ENCODE results near the gene C1orf122.
"Not testable (repeated sequence)": the region's sequence is repeated elsewhere in the genome, so short reads cannot be mapped to it uniquely, and the experiment has no call there.

C1orf122 gene

DNA sequence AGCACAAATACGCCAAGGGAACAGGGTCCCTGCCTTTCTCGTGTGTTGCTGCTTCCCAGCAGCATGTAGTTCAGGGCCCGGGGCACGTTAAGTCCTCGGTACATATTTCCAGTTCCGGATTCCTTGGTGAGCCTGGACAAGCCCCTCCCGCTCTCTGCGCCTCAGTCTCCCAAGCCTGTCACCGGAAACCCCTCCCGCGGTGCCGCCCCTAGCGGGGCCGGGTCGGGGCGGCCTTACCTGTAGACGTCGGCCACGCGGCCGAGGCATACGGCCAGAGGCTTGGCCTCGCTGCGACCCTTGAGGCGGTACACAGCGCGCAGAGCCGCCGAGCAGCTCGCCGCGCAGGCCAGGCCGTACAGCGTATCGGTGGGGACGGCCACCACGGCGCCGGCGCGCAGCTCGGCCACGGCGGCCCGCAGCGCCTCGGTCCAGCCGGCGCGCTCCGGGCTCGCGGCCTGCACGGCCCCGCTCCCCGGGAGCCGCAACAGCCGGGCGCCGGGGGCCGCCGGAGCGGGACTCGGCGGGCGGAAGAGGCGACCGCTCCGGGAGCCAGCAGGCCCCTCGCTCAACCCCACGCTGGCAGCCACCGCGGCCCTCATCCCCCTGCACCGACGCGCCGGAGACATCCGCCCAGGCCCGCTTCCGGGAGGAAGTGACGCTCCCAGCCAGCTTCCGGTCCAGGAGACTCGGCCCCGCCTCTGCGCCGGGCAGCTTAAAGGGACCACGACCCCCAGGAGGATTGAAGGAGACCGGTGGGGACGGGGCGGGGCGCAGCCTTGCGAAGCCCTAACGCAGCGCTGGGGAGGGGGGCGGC lies at the start of gene C1orf122, which contains the start of gene YRDC:
Gene C1orf122, plus strand, starts transcription at position 236 of the 814 bp plus-strand sequence. CDS start 615 bp downstream, outside the sequence.
Gene YRDC, minus strand, starts transcription at position 654 of the 814 bp plus-strand sequence. Its CDS starts 28 bp downstream, at position 626.
- DNase-seq: peak; percentile 96

DNA sequence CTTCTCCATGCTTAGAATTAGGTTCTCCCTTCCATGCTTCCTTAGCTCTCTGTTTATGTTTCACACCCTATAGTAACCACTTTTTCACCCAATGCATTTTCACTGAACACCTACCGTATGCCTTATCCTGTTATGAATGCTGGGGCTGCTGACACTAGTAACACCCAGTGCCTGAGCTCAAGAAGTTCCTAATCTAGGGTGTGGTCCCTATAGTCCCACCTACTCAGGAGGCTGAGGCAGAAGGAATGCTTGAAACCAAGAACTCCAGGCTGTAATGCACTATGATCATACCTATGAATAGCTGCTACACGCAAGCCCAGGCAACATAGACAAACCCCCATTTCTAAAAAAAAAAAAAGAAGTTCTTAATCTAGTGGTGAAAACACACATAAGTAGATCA lies 48.1 kb upstream of the C1orf122 start:
- DNase-seq: no peak

DNA sequence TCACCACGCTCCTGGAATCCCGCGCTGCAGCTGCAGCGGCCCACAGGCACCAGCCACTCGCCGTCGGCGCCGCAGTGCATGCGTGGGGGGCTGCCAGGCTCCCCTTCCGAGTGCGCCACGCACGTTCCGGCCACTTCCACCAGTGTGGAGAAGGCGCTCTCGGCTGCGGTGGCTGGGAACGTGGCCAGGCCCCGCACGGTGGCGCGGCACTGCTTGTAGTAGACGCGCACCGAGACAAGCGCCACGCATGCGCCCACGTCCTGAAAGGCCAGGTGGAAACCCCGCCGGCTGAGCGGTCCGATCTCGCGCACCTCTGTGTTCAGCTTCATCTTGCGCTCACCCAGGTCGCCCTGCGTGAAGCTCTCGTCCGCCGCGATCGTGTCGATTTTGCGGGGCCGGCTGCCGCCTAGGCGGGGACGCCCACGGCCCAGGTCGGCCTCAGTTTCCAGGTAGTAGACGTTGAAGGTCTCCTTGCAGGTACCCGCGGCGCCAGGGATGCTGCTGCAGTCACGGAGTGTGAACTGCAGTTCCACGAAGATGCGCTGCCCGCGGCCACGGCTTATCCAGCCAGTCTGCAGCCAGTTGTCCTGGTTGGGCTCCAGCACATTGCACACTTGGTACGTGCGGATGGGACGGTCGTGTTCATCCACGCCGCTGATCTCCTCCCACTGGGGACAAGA lies 46.0 kb upstream of the C1orf122 start:
- DNase-seq: no peak

DNA sequence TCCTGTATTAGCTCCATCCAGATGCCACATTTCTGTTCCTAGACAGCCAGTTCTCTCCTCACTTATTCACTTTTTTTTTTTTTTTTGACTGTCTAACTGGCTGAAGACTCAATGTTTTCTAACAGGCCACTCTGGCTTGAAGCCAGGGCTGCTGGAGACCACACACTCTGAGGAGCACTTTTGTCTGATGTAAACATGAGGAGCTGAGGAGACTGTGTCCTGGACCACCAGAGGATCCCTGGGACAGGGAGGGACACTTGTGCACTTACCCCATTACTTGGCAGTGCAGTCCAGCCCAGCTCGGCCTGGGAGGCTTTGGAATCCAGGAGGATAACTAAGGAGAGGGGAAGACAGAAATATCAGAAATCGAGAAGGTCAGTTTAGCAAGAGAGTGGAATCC lies 45.1 kb upstream of the C1orf122 start:
- no peak for DNase-seq

DNA sequence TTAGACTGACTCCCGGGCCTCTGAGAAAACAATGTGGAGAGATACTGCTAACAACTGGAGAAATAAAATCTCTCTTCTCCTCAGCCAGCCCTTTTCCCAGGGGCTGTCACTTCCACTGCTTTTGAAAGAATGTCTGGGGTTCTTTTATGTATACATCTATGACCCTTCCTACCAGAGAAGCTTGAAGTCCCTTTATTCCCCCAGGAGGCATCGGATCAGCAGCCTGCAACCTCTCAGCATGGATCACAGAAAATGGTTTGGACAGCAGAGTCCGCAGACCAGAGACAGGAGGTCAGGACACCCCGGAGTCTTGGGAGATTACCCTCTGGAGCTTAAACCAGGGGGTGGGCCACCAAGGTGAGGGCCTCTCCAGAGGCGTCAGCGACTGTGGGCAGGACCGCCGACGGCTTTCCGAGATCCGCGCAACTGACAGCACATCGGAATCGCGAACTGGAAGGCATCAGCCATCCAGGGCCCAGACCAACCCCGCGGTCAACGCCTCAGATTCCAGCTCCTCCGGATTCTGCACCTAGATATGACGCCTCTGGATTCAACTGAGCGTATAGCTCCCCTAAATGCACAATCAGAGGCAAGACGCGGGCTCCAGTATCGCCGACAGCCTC lies 43.7 kb upstream of the C1orf122 start:
- DNase-seq: no peak

DNA sequence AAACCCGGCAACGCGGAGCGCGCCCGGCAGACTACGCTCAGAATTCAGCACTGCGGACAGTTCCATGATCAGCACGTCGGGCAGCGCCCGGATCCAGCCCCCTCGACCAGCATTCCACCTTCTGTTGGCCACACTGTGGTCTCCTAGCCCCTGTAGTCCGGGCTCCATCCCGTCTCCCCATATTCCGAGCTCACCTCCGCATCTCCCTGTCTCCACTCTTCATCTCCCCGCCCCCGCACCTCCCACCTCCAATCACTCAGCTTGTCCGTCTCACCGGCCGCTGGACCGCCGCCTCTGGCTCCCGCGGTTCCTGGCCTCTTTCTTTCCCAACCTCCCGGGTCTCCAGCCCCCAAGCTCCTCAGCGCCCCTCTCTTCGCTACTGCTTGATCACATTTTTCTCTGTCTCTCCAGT lies 43.2 kb upstream of the C1orf122 start:
- no peak for DNase-seq

DNA sequence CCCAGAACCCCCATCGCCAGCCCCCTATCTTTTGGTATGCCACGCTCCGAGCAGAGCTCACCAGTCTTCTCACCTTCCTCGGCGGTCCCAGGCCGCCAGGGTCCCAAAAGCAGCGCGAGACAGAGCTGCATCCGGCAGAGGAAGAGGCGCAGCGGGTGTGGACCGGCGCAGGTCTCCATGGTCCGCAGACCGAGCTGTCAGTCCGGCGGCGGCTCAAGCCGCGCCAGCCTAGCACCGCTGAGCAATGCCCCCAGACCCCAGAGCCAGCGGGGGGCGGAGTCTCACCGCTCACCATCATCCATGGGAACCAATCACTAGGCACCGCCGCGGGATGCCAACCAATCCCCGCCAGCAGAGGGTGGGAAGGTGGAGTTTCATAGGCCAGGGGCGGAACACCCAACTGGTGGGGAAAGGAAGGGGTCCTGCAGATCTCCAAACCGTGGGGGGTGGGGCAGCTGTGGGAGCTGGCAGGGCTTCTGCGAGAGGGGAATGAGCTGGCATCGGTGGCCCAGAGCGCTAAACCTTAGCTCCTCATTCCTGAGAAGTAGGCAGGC lies 42.6 kb upstream of the C1orf122 start, which contains the start of gene EPHA10:
Gene EPHA10, minus strand, starts transcription at position 233 of the 554 bp plus-strand sequence. Its CDS starts 54 bp downstream, at position 179.
- no peak for DNase-seq

DNA sequence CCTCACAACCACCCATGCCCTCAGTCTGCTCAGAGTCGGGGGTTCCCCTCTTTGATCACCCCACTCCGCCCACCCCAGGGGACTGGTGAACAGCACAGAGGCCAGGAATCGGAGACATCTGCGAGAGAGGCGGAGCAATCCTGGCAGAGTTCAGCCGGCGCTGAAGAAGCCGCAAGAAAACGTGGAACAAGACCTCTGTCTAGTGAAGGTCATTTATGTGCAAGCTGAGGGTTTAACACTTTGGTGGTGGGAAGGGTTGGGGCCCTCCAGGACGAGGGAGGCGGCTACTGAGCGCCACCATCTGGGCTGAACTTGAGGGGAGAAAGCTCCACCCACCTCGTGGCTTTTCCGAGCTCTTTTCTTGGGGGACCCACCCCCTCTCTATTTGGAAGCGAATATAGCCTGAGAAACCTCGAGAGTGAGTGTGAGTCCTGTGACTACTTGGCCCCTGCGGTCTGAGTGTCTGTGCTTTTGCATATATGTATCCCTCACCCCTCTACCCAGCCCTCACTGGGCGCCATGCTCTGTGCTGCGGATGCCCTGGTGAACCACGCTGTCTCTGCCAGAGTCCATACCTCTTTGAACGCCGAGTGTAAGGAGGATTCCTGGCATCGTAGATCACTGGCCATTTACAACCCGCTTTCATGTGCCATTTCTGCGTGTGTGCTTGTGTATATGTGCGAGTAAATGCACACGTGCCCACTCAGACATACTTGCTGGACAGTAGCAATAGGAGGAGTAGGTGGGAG lies 41.5 kb upstream of the C1orf122 start:
- DNase-seq: no peak

DNA sequence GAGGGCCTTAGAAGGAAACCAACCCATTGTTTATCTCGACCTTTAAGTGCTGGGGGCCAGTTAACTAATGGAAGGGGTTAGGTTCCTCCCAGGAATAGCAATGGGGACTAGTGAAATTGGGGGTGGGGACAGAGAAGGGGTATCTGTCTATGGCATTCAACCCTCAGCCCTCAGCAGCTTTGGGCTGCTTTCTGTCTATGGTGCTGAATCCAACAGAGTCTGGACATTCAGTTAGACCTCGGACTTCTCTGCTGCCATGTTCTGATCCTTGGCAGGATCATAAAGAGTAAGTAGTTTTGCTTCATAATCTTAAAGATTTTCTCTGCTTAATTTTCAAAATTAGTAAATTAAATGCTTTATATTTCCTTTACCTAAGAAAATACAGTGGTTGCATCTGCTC lies 40.1 kb upstream of the C1orf122 start:
- no peak for DNase-seq

DNA sequence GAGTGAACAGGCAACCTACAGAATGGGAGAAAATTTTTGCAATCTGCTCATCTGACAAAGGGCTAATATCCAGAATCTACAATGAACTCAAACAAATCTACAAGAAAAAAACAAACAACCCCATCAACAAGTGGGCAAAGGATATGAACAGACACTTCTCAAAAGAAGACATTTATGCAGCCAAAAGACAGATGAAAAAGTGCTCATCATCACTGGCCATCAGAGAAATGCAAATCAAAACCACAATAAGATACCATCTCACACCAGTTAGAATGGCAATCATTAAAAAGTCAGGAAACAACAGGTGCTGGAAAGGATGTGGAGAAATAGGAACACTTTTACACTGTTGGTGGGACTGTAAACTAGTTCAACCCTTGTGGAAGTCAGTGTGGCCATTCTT lies 36.1 kb upstream of the C1orf122 start:
- DNase-seq: not testable (repeated sequence)

DNA sequence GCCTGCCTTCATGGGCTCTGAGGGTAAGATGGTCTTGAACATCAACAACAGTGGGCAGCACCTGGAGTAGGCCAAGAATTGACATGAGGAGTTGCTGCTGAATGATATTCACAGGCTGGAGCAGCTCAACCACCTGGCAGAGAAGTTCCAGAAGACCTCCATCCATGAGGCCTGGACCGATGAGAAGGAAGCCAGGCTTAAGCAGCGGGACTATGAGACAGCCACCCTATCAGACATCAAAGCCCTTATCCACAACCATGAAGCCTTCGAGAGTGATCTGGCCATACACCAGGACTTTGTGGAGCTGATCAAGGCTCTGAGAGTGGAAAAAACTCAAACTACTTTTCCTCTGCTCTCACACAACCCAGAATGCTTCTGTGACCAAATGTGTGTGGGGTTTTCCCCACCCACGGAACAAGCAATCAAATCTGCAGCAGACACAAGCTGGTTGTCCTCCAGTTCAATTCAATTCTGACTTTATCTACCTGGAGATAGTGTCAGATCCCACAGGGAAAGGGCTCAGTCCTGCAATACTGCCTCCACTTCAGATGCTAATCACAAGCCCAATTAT lies 30.6 kb upstream of the C1orf122 start:
- no peak for DNase-seq

DNA sequence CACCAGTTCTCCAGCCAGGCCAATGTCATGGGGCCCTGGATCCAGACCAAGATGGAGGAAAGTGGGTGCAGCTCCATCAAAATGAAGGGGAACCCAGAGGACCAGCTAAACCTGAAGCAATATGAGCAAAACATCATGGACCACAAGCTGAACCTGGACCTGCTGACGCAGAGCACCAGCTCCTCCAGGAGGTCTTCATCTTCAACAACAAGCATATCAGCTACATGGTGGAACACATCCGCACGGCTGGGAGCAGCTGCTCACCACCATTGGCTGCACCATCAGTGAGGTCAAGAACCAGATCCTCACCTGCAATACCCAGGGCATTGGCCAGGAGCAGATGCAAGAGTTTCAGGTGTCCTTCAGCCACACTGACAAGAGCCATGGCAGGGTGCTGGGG lies 28.9 kb upstream of the C1orf122 start:
- no peak for DNase-seq

DNA sequence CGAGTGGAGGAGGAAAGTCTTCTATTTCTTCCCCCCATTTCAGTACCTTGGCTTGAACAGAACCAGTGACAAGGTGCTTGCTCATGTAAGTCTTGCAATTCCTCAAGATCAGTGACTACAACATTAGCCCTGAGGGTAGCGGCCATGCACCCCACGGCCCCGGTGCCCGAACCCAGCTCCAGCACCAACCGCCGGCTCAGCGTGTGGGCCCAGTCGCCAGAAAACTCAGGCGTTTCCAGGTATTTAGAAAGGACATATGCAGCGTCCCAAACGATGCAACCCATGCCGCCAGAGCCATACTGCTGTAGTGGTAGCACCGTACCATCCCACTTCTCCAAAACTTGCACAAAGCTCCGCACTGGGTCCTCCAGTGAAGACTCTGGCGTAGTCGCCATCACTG lies 25.1 kb upstream of the C1orf122 start:
- no peak for DNase-seq

DNA sequence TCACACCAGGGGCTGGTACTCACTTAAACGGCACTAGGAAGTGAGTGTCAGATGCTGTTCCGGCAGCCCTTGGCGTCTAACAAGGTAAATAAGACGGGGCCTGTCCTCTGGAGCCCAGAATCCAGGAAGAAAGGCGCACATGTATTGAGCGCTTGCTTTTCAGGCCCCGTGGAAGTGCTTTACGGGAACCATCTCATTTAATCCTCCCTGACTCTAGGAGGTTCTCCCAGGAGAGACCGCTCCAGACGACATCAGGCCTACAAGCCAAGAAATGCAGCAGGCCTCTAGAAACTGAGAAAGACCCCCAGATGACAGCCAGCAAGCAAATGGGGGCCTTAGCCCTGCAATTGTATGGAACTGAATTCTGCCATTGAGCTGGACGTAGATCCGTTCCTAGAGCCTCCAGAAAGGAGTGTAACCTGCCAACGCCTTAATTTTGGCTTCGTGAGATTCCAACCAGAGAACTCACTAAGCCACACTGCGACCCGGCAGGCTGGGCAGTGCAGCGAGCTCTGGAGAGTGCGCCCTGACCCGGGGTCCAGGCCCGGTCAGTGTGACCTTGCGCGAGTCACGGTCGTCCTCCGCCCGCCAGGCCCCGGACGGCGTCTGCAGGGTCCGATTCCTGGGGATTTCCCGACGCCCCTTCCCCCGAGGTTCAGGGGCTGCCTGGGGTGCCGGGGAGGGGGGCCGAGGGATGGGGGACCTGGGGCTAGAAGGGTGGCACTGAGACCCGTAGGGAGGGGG lies 14.5 kb upstream of the C1orf122 start:
- DNase-seq: no peak

DNA sequence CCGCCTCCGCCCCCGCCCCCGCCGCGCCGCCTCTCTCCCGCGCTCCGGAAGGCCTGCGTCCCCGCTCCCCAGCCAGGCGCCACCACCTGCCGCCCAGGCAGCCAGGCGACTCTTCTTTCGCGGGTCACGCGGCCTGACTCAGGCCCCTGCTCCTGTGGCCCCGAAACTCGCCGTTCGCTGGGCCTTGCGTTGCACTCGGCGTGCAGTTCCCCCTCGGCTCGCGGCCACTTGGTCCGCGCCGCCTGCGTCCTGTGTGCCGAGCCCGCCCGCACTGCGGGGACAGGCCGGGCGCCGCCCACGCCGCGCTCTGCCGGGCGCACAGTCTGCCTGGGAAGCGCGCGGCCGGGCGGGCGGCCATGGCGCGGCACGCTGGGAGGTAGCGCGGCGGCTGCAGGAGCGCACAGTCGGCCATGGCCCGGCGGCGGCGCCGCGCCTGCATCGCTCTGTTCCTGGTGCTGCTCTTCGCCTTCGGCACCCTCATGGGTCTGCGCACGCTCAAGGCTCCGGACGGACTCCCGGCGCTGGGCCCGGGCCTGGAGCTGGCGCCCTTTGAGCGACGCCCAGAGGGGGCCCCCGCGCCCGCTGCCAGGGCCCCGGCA lies 13.7 kb upstream of the C1orf122 start, which contains the start of gene MANEAL:
Gene MANEAL, plus strand, starts transcription at position 75 of the 599 bp plus-strand sequence. Its CDS starts 336 bp downstream, at position 411.
- peak; percentile 70 for DNase-seq

DNA sequence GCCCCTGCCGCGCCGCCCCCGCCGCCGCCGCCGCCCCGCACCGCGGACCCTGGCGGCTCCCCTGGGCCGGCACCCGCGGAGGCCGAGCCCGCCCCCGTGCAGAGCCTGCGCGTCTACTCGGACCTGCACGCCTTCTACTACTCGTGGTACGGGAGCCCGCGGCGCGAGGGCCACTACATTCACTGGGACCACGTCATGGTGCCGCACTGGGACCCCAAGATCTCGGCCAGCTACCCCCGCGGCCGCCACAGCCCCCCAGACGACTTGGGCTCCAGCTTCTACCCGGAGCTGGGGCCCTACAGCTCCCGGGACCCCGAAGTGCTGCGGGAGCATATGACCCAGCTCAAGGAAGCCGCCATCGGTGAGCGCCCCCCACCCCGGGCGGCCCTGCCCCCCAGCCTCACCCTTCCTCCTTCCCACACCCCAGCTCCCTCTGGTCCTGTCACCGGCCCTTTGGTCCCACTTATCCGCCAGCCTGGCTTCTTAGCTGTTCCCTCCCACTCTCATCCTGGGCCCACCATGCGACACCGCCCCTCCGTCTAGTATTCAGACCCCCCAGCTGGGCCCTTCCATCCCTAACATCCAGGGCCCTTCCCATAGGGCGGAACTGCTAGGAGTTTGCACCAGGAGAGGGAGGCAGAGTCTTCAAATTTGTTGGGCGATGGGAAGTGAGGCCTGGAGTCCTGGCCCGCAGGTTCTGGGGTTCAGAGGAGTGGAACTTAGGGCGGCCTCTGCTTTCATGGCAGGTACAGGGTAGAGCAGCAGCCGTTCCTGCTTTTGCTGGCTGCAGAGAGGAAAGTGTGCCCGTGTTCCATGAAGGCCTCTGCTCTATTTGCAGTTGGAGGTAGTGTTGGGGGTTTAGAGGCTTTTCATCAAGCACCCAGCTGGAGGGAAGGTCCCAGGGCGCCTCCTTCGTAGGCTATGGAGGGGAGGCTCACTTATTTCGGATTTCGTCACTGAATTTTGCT lies 12.9 kb upstream of the C1orf122 start:
- no peak for DNase-seq

DNA sequence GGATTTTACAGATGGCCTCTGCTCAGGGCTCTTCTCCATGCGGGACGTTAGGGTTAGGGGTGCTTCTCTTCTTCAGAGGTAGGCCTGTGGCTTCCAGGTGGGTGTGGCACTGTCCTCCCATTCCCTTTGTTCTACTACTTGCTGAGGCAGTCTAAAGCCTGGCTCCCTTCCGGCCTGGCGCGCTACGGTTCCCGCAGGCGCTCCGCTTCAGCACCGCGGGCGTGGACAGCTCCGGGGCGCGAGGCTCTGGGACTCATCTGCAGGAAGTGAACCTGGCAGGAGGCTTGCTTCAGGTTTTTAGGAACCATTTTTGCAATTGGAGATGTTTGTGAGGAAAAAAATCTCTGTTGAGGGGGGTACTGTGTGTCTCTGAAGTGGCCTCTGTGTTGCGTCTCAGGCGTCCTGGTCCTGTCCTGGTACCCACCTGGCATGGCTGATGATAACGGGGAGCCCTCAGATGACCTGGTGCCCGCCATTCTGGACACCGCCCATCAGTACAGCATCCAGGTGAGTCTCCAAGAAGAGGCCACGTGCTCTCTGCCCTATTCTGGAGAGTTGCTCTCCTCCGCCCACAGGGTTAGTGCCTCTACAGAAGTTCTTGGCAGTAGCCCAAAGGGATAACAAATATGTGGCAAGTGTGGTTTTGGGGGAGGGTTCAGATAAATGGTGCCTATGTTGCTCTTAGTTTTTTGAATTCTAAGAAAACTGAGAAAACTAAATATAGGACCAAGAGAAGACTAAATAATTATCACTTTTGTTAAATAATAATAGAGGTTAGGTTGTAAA lies 12.1 kb upstream of the C1orf122 start:
- DNase-seq: no peak

DNA sequence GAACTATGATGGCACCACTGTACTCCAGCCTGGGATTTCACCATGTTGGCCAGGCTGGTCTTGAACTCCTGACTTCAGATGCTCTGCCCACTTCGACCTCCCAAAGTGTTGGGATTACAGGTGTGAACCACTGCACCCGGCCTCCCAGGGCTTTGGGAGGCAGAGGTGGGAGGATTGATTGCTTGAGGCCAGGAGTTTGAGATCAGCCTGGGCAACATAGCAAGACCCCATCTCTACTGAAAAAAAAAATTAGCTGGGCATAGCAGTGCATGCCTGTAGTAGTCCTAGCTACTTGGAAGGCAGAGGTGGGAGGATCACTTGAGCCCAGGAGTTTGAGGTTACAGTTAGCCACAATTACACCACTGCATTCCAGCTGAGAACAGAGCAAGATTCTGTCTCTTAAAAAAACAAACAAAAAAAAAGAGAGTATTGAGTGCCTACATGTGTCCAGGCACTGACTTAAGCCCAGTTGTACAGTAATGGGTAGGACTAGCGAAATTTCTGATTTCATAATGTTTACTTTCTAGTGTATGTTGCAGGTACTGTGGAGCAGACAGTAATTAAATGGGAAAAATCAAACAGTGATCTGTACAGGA lies 9.7 kb upstream of the C1orf122 start:
- DNase-seq: no peak

Measured in 8988T (cell line).